HG03354 (cell line): ENCODE data around the gene AKAP10.
"Not testable (repeated sequence)": the region's sequence is repeated elsewhere in the genome, so short reads cannot be mapped to it uniquely, and the experiment has no call there.

Experiments
- ATAC-seq: cut with Tn5 transposase; IDR thresholded peaks from one replicate; pipeline ENCODE4 v1.9.1; 2021; ENCODE audit warnings: mild to moderate bottlenecking; ENCODE audit not compliant: unreplicated experiment, poor library complexity, severe bottlenecking

The AKAP10 gene, protein sequence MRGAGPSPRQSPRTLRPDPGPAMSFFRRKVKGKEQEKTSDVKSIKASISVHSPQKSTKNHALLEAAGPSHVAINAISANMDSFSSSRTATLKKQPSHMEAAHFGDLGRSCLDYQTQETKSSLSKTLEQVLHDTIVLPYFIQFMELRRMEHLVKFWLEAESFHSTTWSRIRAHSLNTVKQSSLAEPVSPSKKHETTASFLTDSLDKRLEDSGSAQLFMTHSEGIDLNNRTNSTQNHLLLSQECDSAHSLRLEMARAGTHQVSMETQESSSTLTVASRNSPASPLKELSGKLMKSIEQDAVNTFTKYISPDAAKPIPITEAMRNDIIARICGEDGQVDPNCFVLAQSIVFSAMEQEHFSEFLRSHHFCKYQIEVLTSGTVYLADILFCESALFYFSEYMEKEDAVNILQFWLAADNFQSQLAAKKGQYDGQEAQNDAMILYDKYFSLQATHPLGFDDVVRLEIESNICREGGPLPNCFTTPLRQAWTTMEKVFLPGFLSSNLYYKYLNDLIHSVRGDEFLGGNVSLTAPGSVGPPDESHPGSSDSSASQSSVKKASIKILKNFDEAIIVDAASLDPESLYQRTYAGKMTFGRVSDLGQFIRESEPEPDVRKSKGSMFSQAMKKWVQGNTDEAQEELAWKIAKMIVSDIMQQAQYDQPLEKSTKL

DNA sequence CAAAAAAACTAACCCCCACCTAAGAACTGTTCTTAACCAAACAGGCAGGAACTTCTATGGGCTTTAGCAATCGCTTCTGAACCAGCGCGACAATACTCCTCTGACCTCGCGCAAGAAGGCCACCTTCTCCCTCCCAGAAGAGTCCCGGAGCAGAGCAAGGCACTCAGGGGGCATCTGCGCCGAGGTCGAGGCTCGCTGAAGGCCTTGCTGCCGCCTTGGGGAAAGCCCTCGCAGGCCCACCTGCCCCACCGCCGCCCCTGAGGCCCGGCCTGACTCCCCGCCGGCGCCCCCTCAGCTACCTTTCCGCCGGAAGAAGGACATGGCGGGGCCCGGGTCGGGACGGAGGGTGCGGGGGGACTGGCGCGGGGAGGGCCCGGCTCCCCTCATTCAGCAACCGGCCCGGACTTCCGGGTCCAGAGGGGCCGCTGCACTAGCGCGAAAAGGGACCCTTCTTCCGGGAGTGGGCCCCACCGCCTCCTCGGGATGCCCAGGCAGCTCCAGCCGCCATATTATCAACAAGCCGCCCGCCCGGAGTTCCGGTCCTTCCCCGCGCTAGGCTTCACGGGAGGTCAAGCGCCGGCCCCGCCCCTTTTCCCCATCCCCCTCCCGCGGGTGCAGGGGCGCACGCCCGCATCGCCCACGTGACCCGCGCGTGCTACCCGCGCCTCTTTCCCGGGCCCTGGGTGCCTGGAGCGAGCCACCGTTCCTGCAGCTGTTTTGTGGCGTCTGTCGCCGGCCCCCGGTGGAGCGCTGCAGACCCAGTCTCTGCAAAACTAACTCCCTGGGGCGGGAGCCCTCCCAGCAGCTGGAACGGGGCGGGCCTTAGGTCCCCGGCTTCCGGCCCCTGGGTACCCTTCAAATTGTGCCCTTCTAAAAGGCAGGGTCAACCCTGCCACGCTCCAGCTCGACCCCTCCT, at the start of gene AKAP10:
TSS of gene AKAP10 (minus strand) at position 536 of the 916 bp plus-strand sequence. CDS start at position 387, 149 bp downstream.
- peak; percentile 82 for ATAC-seq

DNA sequence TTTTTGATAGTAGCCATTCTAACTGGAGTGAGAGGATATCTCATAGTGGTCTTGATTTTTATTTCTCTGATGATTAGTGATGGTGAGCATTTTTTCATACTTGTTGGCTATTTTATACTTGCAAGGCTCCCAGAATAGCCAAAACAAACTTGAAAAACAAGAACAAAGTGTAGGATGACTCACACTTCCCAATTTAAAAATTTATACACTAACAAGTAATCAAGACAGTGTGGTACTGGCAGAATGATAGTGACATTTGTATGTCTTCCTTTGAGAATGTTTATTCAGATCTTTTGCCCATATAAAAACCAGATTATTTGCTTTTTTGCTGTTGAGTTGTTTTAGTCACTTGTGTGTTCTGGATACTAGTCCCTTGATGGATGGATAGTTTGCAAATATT, 49.3 kb upstream of the AKAP10 start:
- ATAC-seq = no peak

DNA sequence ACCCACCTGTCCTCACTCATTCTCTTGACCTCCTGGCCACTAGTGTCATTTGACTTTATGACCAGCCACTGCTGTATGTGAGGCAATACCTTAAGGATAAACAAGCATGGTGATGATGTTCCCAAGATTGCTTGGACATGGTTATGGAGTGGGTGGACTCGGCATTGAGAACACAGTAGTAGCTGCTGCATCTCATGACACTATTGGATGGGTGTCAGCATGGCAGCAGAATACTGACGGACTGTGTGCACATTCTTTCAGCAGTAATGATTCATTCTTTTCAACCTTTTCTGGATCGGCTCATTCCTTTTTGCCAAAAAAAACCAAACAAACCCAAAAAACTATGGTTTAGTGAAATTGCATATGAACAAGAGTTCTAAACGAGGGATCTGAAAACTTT, 45.1 kb upstream of the AKAP10 start:
- no peak for ATAC-seq

DNA sequence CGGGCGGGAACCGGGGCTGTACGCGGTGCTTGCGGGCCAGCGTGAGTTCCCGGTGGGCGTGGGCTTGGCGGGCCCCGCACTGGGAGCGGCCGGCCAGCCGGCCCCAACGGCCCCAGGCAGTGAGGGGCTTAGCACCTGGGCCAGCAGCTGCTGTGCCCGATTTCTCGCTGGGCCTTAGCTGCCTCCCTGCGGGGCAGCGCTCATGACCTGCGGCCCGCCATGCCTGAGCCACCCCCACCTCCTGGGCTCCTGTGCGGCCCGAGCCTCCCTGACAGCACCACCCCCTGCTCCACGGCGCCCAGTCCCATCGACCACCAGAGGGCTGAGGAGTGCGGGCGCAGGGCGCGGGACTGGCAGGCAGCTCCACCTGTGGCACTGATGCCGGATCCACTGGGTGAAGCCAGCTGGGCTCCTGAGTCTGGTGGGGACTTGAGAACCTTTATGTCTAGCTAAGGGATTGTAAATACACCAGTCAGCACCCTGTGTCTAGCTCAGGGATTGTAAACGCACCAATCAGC, 38.9 kb upstream of the AKAP10 start:
- not testable (repeated sequence) for ATAC-seq

DNA sequence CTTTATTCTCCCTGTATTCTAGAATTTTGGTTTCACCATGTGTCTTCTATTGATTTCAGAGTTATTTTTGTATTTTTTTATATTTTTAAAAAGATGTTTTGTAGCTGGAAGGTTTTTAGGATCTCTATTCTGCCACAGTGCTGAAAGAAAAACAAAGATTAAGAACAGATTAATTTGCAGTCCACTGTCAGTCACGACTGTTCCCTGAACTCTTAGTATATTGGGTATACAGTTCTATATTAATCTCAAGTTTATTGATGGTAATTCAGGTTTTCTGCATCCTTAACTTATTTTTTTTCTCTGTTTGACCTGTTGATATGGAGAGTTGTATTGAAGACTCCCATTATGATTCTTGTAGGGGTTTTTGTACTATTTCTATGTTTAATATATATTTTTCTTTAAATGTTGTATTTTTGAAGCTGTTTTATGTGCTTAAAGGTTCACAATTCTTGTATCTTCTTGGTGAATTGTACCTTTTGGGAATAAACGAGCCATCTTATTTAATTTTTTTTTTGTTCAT, 34.4 kb upstream of the AKAP10 start:
- no peak for ATAC-seq

DNA sequence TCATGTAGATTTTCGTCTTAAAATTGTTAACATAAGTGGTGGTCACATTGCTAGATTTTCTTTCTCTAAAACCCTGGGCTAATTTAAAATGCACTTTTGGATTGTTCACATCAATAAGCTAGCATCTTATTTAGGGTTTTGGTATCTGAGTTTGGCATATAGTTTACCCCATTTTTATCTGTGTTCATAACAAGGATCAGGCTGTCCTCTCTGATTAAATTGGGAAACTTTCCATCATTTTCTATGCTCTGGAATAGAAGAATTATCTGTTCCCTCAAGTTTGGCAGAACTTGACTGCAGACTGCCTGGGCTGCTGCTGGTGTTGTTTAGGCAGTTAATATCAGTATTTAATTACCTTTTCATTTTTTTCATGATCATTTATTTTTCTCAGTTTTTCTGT, 33.3 kb upstream of the AKAP10 start:
- ATAC-seq = no peak

DNA sequence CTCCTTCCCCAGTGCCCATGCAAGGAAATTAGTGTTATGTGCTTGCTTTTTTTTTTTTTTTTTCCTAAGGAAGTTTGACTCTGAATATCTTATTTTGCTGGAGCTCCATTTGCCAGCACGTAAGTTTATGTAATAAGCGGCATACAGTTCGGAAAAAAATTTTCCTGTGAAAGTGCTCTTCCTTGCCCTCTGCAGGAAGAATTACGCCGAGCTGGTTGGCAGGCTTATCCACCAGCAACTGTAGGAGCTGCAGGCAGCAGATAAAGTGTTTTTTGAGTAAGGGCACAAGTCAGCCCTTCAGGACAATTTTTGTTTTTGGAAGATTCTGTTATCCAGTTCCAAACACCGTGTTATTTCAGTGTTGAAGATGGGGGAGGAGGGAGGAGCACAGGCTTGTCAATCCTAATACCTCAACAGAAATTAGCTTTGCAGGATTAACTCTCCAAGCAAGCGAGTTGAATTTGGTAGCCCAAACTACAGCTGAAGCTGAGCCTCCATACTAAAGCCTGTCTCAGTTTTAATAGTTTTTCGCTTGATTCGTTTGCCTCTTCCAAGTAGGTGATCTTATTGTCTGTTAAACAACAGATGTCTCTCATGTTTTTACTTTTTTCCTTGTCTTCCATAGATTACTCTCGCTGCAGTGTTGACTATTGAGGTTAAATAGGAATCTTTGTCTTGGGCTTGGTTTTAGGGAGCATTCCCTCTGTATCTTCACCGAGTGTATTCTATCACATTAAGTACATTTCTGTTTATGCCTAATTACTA, 32.7 kb upstream of the AKAP10 start:
- no peak for ATAC-seq

DNA sequence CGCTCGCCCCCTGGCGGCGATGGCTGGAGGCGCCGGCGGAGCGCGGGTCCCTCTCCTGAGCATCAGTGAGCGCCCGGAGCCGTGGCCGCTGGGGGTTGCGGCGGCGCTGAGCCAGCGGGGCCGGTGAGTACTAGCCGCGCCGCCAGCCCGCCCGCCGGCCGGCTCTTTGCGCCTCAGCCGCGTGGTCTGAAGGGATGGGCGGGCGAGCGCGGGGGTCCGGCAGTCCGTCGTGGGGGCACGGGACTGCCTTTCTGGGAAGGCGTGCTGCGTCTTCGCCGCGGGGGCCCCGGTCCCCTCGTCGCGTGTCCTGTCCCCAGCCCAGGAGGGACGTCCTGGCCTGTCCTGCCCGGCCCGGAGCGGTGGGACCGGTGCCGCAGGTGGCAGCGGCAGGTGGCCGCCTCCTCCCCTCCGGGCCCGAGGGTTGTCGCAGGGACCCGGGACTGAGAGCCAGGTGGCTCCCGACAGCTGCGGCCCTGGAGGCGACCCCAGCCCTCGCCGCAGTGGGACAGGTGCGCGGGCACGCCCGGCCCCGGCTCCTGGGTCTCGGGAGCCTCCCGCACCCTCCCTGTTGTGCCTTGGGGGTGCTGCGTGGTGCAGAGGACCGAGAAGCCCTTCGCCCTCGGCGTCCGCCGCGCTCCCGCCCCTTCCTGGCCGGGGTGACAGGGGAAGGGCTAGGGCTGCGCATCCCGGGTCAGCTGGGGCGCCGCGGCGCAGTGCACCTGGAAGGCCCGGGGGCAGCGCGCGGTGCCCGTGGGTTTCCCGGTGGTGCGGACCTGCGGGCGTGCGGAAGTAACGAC, 31.9 kb upstream of the AKAP10 start, which contains the start of gene SPECC1:
TSS of gene SPECC1 (plus strand) at position 58 of the 797 bp plus-strand sequence. CDS start 87,293 bp downstream, outside the sequence.
- peak; percentile 98 for ATAC-seq

DNA sequence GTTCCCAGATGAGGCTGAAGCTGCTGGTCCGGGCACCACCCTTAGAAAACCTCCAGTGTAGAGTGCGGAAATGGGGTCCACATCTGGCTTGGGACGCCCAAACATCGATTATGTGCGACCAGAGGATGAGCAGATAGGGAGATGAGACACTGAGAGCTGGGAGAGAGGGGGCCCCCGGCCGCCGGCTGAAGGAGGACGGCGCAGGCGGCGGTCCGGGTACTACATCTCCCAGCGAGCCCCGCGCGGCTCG, 31.3 kb upstream of the AKAP10 start:
- ATAC-seq = no peak

DNA sequence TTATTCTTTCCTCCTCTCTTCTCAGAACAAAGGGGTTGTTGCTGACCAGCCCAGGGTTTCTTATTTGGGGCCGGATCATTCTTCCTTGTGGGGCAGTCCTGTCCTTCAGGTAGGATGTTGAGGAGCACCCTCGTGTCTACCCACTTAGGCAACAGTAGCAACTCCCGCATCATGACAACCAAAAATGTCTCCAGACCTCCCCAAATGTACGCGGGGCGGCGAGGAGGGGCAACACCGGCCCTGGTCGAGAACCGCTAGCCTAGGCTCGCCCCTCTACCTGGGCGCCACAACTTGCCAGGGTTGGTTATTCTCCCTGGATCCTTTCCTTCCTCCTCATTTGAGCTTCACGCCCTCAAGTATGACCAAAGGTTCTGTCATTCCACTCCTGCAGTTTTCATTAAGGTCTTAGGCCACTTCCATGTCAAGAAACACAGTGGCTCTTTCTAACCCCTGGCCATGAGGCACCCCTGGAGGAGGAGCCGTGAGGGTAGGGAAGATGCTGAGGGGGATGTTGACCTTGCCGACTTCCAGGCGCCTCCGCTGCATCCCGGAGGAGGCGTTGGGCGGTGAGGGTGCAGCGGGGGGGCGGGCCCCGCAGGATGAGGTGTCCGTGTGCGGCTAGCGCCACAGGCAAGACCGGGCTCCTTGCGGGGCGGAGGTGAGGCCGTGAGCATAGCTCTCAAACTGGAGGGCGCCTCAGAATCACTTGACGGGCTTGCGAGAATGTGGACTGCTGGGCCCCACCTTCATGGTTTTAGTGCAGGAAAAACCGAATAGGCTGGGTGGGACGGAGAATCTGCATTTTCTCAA, 30.8 kb upstream of the AKAP10 start:
- peak; percentile 27 for ATAC-seq

DNA sequence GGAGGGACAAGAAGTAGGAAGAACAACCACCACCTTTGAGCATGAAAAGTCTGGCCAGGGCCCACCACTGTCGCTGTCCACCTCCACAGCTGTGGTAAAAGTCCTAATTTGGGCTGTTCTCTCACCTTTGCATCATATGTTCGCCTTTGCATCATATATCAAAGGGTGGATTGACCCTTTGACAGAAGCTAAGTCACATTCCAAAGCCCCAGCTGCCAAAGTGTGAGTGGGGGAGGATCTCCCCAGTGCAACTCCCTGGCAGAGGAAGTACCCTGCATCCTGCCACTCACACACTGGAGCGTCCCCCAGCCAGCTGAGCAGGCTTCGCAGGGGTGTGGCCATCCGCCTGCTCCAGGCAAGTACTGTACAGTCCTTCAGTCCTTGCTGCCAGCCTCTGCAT, 18.9 kb upstream of the AKAP10 start:
- ATAC-seq = no peak

DNA sequence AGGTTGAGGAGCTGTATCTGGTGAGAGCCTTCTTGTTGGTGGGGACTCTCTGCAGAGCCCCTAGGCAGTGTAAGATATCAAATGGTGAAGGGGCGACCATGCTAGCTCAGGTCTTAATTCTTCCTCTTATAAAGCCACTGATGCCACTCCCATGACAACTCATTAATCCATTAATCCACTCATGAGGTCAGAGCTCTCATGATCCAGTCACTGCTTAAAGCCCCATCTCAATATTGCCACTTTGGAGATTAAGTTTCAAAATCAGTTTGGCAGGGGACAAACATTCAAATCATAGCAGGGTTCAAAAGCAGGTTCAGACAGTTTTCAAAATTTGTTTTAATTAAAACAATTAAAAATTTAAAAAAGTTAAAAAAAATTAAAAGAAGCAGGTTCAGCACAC, 18.5 kb upstream of the AKAP10 start:
- no peak for ATAC-seq

DNA sequence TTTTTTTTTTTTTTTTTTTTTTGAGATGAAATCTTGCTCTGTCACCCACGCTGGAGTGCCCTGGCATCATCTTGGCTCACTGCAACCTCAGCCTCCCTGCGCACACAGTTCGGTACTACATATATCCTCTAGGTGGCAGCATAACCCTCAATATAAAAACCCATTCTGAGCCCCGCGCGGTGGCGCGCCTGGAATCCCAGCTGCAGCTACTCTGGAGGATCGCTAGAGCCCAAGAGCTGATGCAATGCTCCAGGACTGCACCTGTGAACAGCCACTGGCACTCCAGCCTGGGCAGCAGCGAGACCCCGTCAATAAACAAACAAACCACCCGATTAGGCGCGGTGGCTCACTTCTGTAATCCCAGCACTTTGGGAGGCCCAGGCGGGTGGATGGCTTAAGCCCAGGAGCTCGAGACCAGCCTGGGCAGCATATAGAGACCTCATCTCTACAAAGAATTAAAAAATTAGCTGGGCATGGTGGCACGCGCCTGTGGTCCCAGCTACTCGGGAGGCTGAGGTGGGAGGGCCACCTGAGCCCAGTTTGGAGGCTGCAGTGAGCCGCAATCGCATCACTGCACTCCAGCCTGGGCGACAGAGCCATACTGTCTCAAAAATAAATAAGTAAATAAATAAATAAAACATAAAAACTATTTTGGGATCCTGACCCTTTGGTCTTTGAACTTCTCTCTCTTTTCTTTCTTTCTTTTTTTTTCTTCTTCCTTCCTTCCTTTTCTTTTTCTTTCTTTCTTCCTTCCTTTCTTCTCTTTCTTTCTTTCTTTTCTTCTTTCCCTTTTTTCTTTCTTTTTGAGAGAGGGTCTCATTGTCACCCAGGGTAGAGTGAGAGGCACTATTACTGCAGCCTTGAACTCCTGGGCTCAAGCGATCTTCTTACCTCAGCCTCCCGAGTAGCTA, 15.4 kb upstream of the AKAP10 start:
- peak; percentile 94 for ATAC-seq

DNA sequence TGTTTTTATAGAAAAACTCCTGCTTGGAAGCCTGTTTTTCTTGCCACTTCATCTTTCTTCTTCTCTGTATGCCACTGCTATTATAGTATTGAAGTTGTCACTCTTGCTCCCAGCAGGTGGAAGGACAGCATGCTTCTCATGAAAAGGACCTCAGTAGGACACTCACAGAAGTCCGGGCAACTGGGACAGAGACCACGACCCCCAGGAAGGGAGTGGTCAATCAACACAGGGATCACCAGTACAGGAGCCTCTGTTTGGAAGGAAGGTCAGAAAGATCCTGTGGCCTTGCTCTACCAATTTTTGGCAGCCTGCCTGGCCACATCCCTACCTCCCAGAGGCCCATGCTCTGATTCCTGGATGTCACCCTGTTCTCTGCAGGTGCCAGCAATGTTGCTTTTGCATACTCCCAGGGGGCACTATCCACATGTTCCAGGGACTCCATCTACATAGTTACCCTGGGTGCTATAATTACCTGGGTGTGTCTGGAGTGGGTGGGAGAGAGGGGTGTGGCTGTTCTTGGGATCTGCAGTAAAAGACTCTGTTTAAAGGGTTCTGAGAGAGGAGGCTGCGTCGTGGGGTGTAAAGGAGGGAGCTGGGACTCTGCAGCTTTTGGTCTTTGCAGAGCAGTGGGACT, 13.7 kb upstream of the AKAP10 start:
- ATAC-seq = no peak

DNA sequence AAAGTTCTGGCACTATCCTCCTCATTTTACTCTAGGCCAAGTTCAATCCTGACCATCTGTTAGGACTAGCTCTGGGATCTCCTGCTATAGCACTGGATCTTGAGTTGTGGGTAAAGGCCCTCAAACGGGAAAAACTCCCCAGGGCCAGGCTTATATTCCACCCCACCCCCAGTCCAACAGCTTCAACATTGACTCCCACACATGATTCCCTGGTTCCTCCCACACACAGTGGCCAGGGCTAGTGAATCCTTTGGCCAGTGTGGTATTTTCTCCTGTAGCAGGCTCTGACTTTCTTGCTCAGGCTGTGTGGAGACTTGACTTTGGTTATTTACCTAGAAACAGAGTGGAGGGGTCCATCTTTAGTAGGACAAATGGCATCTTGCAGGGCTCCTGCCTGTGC, 10.3 kb upstream of the AKAP10 start:
- no peak for ATAC-seq
